GM12878 (cell line): Measurements from ENCODE around the gene SETSIP. TPM values are rescaled to one million over a fixed set of nuclear protein-coding genes. Genes with fewer than 3 reads are reported as not detected.

Experiments
- ATAC-seq: fragments of 200-7000 bp; cut with Tn5 transposase; 3 replicates; pipeline ENCODE4 v1.9.1; 2020; ENCODE audit warnings: mild to moderate bottlenecking, moderate library complexity
- Bru-seq: library from RNA; stranded (reverse); fragments of 400-500 nt; gene quantifications from one replicate; lab custom pipeline; 2021; lab: Mats Ljungman, UMichigan
- BruChase-seq, 2 experiments: library from RNA; stranded (reverse); fragments of 400-500 nt; gene quantifications; one replicate each; lab custom pipeline; 2021; lab: Mats Ljungman, UMichigan
- BruUV-seq: library from RNA; stranded (reverse); fragments of 400-500 nt; replicated peaks from 2 replicates; lab custom pipeline; 2021; lab: Mats Ljungman, UMichigan
- CTCF ChIA-PET: fragments of 300-600 bp; sonication (Branson Sonifier 250); formaldehyde crosslinking; extraction: SDS; loops from one replicate; lab custom pipeline; 2021; ENCODE audit warnings: inconsistent platforms; lab: Yijun Ruan, JAX
- POLR2A ChIA-PET: fragments of 350-600 bp; formaldehyde crosslinking; extraction: SDS; loops from one replicate; lab custom pipeline; 2021; ENCODE audit warnings: inconsistent platforms; lab: Charles Lee
- RAD21 ChIA-PET: fragments of 300-600 bp; sonication (Branson Sonifier 250); formaldehyde crosslinking; loops from one replicate; lab custom pipeline; 2023; ENCODE audit warnings: antibody characterized with exemption; ENCODE audit not compliant: unreplicated experiment; lab: Charles Lee
- SMC1A ChIA-PET: fragments of 300-600 bp; sonication (Branson Sonifier 250); formaldehyde crosslinking; loops from one replicate; lab custom pipeline; 2023; ENCODE audit not compliant: unreplicated experiment, uncharacterized antibody; lab: Charles Lee
- DNase-seq: peaks from one replicate; pipeline ENCODE4 v3.0.0-alpha.2; 2011; ENCODE audit warnings: low read depth, low spot score
- FAIRE-seq: peaks from 3 replicates; lab custom pipeline; 2011; peaks lifted over from hg19 to GRCh38; lab: Jason Lieb, UNC
- H2AFZ ChIP-seq: 2 replicates; pipeline ENCODE4 v1.6.0; 2011; ENCODE audit warnings: low read depth, low read length, control low read depth; ENCODE audit not compliant: control insufficient read depth
- H3K27ac ChIP-seq: 2 replicates; pipeline ENCODE4 v1.5.1; 2011; ENCODE audit warnings: control low read depth; ENCODE audit not compliant: control insufficient read depth, insufficient read depth
- H3K27me3 ChIP-seq, 2 experiments: replicated peaks in 1 of 2; 2 replicates each; pipeline versions ENCODE4 v1.6.0 to v1.6.1; 2011; ENCODE audit warnings: low read length in 1 of 2; ENCODE audit not compliant: control insufficient read depth in 2 of 2, insufficient read depth in 2 of 2
- H3K36me3 ChIP-seq, 2 experiments: 2 replicates each; pipeline ENCODE4 v1.5.1; 2011; ENCODE audit warnings: low read length in 1 of 2; ENCODE audit not compliant: control insufficient read depth in 2 of 2, insufficient read depth in 2 of 2
- H3K4me1 ChIP-seq: 2 replicates; pipeline ENCODE4 v1.6.1; 2011; ENCODE audit warnings: mild to moderate bottlenecking, low read length, moderate library complexity, mixed read lengths; ENCODE audit not compliant: control insufficient read depth, insufficient read depth
- H3K4me2 ChIP-seq: 2 replicates; pipeline ENCODE4 v1.6.0; 2011; ENCODE audit warnings: control low read depth; ENCODE audit not compliant: control insufficient read depth, insufficient read depth
- H3K4me3 ChIP-seq: fragments of 200-600 bp; sonication (generic); 2 replicates; pipeline ENCODE4 v1.5.1; 2016
- H3K79me2 ChIP-seq: 2 replicates; pipeline ENCODE4 v1.6.0; 2011; ENCODE audit warnings: low read length; ENCODE audit not compliant: control insufficient read depth, insufficient read depth
- H3K9ac ChIP-seq: 2 replicates; pipeline ENCODE4 v1.8.0; 2011; ENCODE audit warnings: low read length, control low read depth, mixed read lengths; ENCODE audit not compliant: control insufficient read depth, insufficient read depth
- H3K9me3 ChIP-seq: replicated peaks from 3 replicates; pipeline ENCODE4 v1.5.1; 2011; ENCODE audit warnings: mild to moderate bottlenecking, low read length; ENCODE audit not compliant: control insufficient read depth, insufficient read depth
- H4K20me1 ChIP-seq: 2 replicates; pipeline ENCODE4 v1.6.0; 2011; ENCODE audit not compliant: control insufficient read depth, insufficient read depth
- ASH2L ChIP-seq: fragments of 300-600, 200-600 bp; sonication (generic); IDR thresholded peaks from 2 replicates; pipeline ENCODE4 v1.6.1; 2017; ENCODE audit warnings: low read depth, mild to moderate bottlenecking, borderline replicate concordance
- BMI1 ChIP-seq: fragments of 450-650 bp; IDR thresholded peaks from 2 replicates; pipeline ENCODE4 v1.6.1; 2016; ENCODE audit warnings: mild to moderate bottlenecking, moderate library complexity, borderline replicate concordance
- GABPA ChIP-seq: IDR thresholded peaks from 2 replicates; pipeline ENCODE4 v1.6.1; 2014; ENCODE audit warnings: antibody characterized with exemption, low read depth, mild to moderate bottlenecking, inconsistent platforms
- MAX ChIP-seq: IDR thresholded peaks from 2 replicates; pipeline ENCODE4 v1.6.1; 2012; ENCODE audit warnings: low read depth, low read length, improper control_type of control experiment
- MLLT1 ChIP-seq: fragments of 450-650 bp; IDR thresholded peaks from 2 replicates; pipeline ENCODE4 v1.6.1; 2016; ENCODE audit warnings: mild to moderate bottlenecking
- NFYA ChIP-seq: IDR thresholded peaks from 2 replicates; pipeline ENCODE4 v1.6.1; 2011; ENCODE audit warnings: low read depth, mild to moderate bottlenecking, low read length, improper control_type of control experiment, borderline replicate concordance
- NR2F1 ChIP-seq: fragments of 450-650 bp; conservative IDR thresholded peaks from 2 replicates; pipeline ENCODE4 v1.6.1; 2017; ENCODE audit warnings: mild to moderate bottlenecking
- PKNOX1 ChIP-seq: fragments of 450-650 bp; IDR thresholded peaks from 2 replicates; pipeline ENCODE4 v1.6.1; 2016; ENCODE audit warnings: mild to moderate bottlenecking
- SKIL ChIP-seq: fragments of 450-650 bp; IDR thresholded peaks from 2 replicates; pipeline ENCODE4 v1.6.1; 2017; ENCODE audit warnings: mild to moderate bottlenecking, low read depth, inconsistent platforms; ENCODE audit not compliant: poor library complexity, severe bottlenecking
- SREBF2 ChIP-seq: IDR thresholded peaks from 2 replicates; pipeline ENCODE4 v1.6.1; 2012; ENCODE audit warnings: mild to moderate bottlenecking, low read length
- TCF12 ChIP-seq: IDR thresholded peaks from 2 replicates; pipeline ENCODE4 v1.6.1; 2011; ENCODE audit warnings: low read depth, mild to moderate bottlenecking, low read length
- WRNIP1 ChIP-seq: IDR thresholded peaks from 2 replicates; pipeline ENCODE4 v1.6.1; 2011; ENCODE audit warnings: low read depth, low read length, improper control_type of control experiment, borderline replicate concordance
- WGBS: methylation state at CpG from one replicate; pipeline ENCODE4 v1.1.6; 2016; ENCODE audit warnings: low lambda C conversion rate; ENCODE audit not compliant: insufficient replicate concordance, insufficient coverage; ENCODE audit errors: missing lambda C conversion rate; 5-methylcytosine and 5-hydroxymethylcytosine counted together
- in situ Hi-C: fragments of 300-500 bp; cut with MboI; formaldehyde crosslinking; loops from 9 replicates; pipeline ENCODE4 v1.14.3; 2018; ENCODE audit warnings: mixed read lengths
- intact Hi-C: fragments of 100-400 bp; cut with micrococcal nuclease; formaldehyde crosslinking; loops from one replicate; pipeline ENCODE4 v1.14.2; 2022; ENCODE audit not compliant: unreplicated experiment
- long read RNA-seq, 2 experiments: library from polyadenylated mRNA; unstranded; transcript quantifications; one replicate each; pipeline ENCODE4 v2.0.0, GENCODE V29; 2019 to 2020
- polyA minus RNA-seq, 3 experiments: library from RNA; depleted of rRNA, polyadenylated mRNA; stranded (reverse); fragments of >200 nt; gene quantifications; 2 replicates each; pipeline ENCODE4 v1.2.3, GENCODE V29; 2011
- polyA plus RNA-seq, 11 experiments: library from polyadenylated mRNA; depleted of rRNA in 4 of 11; unstranded in 6 of 11; stranded (reverse) in 5 of 11; fragments of >200 nt; fragmentation: Nextera tagmentation in 4 of 11; fragmentation: Illumina TruSeq in 1 of 11; extraction: Ambion mirVana in 4 of 11; extraction: Trizol in 1 of 11; gene quantifications; 1 replicate in 1 of 11; 2 replicates in 10 of 11; pipeline versions ENCODE4 v1.2.1 to v1.2.3, GENCODE V29; 2011 to 2016; ENCODE audit warnings: inconsistent platforms in 2 of 11, missing spikeins in 2 of 11, low read depth in 1 of 11
- total RNA-seq, 4 experiments: library from RNA; depleted of rRNA in 3 of 4; stranded (reverse); fragments of >200 nt in 3 of 4; fragmentation: Illumina TruSeq in 1 of 4; extraction: Trizol in 1 of 4; gene quantifications; 2 replicates each; pipeline versions ENCODE4 v1.2.1 to v1.2.3, GENCODE V29; 2013 to 2021

The SETSIP gene
- total RNA-seq (2013; cell fraction: nucleolus; rRNA removed) = not detected in 2 replicates
- total RNA-seq (2014; rRNA removed) (0.17 TPM in 1 of 2 replicates, not detected in the other), total RNA-seq (2014; rRNA removed; fragmentation: Illumina TruSeq; extraction: Trizol) (0.23 TPM in 1 of 2 replicates, not detected in the other), total RNA-seq (2021) (not detected in 2 replicates), polyA plus RNA-seq (2011; rRNA removed) (0.18 and 0.48 TPM in 2 replicates), polyA plus RNA-seq (2014; fragmentation: Illumina TruSeq; extraction: Trizol) (0.33 and 0.46 TPM in 2 replicates), polyA plus RNA-seq (2014; fragmentation: Nextera tagmentation; extraction: Ambion mirVana) (under 1 TPM; 0.16 to 0.27 TPM), polyA plus RNA-seq (2014; rRNA removed) (0.15 and 0.22 TPM in 2 replicates), polyA plus RNA-seq (2016; fragmentation: Nextera tagmentation; extraction: Ambion mirVana) (under 1 TPM; 0.35 to 0.36 TPM), polyA minus RNA-seq (2011; rRNA and poly(A)+ RNA removed) (not detected in 2 replicates), Bru-seq, nascent RNA (not detected), BruChase-seq, experiment 1, labeled RNA remaining after a 6-hour chase (percentile 35 among the genes with signal in this experiment), BruChase-seq, experiment 2, labeled RNA remaining after a 2-hour chase (percentile 27 among the genes with signal in this experiment)
- 1.9 TPM for polyA plus RNA-seq (2011; ENCODE audit: low read depth)
- not detected in 2 replicates for polyA plus RNA-seq (2011; cell fraction: cytosol; rRNA removed)
- 0.19 TPM in 1 of 2 replicates, not detected in the other for polyA plus RNA-seq (2011; cell fraction: nucleus; rRNA removed)
- polyA plus RNA-seq (2012) = 0.59 and 0.96 TPM in 2 replicates
- polyA minus RNA-seq (2011; cell fraction: cytosol; rRNA and poly(A)+ RNA removed) = not detected in 2 replicates
- polyA minus RNA-seq (2011; cell fraction: nucleus; rRNA and poly(A)+ RNA removed) = not detected in 2 replicates
- long read RNA-seq, experiment 1 = 0 reads
- long read RNA-seq, experiment 2 = 0 reads

GRCh38 chr1:92075311-92075710 lies at the start of gene SETSIP:
Gene SETSIP, minus strand, starts transcription at chr1:92075411. Its CDS starts 0 bp downstream, at chr1:92075411.
- CTCF ChIA-PET = interaction anchor here (1.5 kb wide), 1 partner anchor 78 kb away, joined by 3 read pairs; no protein-coding TSS in a partner anchor

More at GRCh38 chr1:92075311-92075710, at the start of gene SETSIP:
- no peaks in the 10 kb centered on the region for H3K79me2 ChIP-seq
- H3K9me3 ChIP-seq = no peaks in the 10 kb centered on the region
- no peaks in the 10 kb centered on the region for H3K4me1 ChIP-seq
- H3K27ac ChIP-seq = no peak within 1 kb of the TSS
- no peaks in the 10 kb centered on the region for H3K36me3 ChIP-seq
- ChIA-PET RAD21 (no interaction called here), POLR2A (no interaction called here), SMC1A (interaction anchor here (0.6 kb wide), 1 partner anchor 69 kb away, joined by 5 read pairs; no protein-coding TSS in a partner anchor)
- BruUV-seq = no TSS peak
- ATAC-seq (no peak), FAIRE-seq (no peak), DNase-seq (no peak)
- no peak within 1 kb of the TSS for H2AFZ ChIP-seq
- no peak within 1 kb of the TSS for H3K4me3 ChIP-seq
- intact Hi-C loops = no loop called here
- TF ChIP-seq SREBF2 (no peak), MLLT1 (no peak), ASH2L (no peak), MAX (no peak), NR2F1 (no peak), GABPA (no peak), BMI1 (no peak), WRNIP1 (no peak), PKNOX1 (no peak), SKIL (no peak), NFYA (no peak), TCF12 (no peak)
- H3K9ac ChIP-seq = no peak within 1 kb of the TSS
- no peak within 1 kb of the TSS for H3K4me2 ChIP-seq
- no peaks in the 10 kb centered on the region for H3K27me3 ChIP-seq
- 46% methylated on average over 3 of the region's 3 CpGs for WGBS
- H4K20me1 ChIP-seq = no peaks in the 10 kb centered on the region
- in situ Hi-C loops = no loop called here
